ENCODE data around the gene CNGA2. TPM values are rescaled to one million over a fixed set of nuclear protein-coding genes. Genes with fewer than 3 reads are reported as not detected.

Gene CNGA2
- total and polyA plus RNA-seq, 4 donors, result not detected

- WGBS, result 80% methylated on average over 5 of the region's 5 CpGs
- Histone ChIP-seq H3K4me3 (ENCODE audit: low read depth in 1 of 3, low read length in 3 of 3) (no peak overlapping the region), H3K4me1 (ENCODE audit: control insufficient read depth in 4 of 4, insufficient read depth in 4 of 4, low read length in 3 of 4) (no peaks in the 10 kb centered on the region), H3K36me3 (ENCODE audit: control insufficient read depth in 4 of 4, insufficient read depth in 3 of 4, low read depth in 1 of 4, low read length in 3 of 4) (no peaks in the 10 kb centered on the region), H3K27me3 (ENCODE audit: control insufficient read depth in 4 of 4, insufficient read depth in 4 of 4, low read length in 3 of 4) (peaks cover 0 to 3% (median 0%) of the 10 kb centered on the region in 4 donors), H3K27ac (ENCODE audit: low read depth in 1 of 2, low read length in 2 of 2) (no peak overlapping the region), H3K9me3 (ENCODE audit: control insufficient read depth in 4 of 4, low read length in 3 of 4) (peaks cover 0 to 2% (median 0%) of the 10 kb centered on the region in 4 donors), H3K9ac (ENCODE audit: low read depth in 1 of 2, low read length in 2 of 2) (no peak overlapping the region)
- no peak for TF ChIP-seq ZBTB33 (IDR thresholded peaks at IDR 0.05)
- TF ChIP-seq FOXA2 (IDR thresholded peaks at IDR 0.05), result no peak
- no peak for TF ChIP-seq TAF1 (conservative IDR thresholded peaks at IDR 0.05)
- TF ChIP-seq, protein P1, sequence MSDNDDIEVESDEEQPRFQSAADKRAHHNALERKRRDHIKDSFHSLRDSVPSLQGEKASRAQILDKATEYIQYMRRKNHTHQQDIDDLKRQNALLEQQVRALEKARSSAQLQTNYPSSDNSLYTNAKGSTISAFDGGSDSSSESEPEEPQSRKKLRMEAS (IDR thresholded peaks at IDR 0.05), result no peak
- no peak for TF ChIP-seq RXRA (IDR thresholded peaks at IDR 0.05)
- TF ChIP-seq HNF4A (conservative IDR thresholded peaks at IDR 0.05), result no peak
- no peak for TF ChIP-seq EGR1 (IDR thresholded peaks at IDR 0.05; ENCODE audit: low read depth in 2 of 2)
- no peak for TF ChIP-seq ATF3 (IDR thresholded peaks at IDR 0.05)
- no peak for TF ChIP-seq CTCF (IDR thresholded peaks at IDR 0.05; ENCODE audit: low read depth, low read length, missing input control)
- no peak for TF ChIP-seq SP1 (IDR thresholded peaks at IDR 0.05)
- TF ChIP-seq FOXA1 (IDR thresholded peaks at IDR 0.05), result no peak
- TF ChIP-seq GABPA (IDR thresholded peaks at IDR 0.05 in 1 of 2, conservative IDR thresholded peaks at IDR 0.05 in 1 of 2), result no peak
- no peak for TF ChIP-seq NR2F2 (IDR thresholded peaks at IDR 0.05)
- no peak for TF ChIP-seq HNF4G (IDR thresholded peaks at IDR 0.05)
- no peak for TF ChIP-seq JUND (IDR thresholded peaks at IDR 0.05)
- no peak for TF ChIP-seq YY1 (IDR thresholded peaks at IDR 0.05)
- TF ChIP-seq, protein P2, sequence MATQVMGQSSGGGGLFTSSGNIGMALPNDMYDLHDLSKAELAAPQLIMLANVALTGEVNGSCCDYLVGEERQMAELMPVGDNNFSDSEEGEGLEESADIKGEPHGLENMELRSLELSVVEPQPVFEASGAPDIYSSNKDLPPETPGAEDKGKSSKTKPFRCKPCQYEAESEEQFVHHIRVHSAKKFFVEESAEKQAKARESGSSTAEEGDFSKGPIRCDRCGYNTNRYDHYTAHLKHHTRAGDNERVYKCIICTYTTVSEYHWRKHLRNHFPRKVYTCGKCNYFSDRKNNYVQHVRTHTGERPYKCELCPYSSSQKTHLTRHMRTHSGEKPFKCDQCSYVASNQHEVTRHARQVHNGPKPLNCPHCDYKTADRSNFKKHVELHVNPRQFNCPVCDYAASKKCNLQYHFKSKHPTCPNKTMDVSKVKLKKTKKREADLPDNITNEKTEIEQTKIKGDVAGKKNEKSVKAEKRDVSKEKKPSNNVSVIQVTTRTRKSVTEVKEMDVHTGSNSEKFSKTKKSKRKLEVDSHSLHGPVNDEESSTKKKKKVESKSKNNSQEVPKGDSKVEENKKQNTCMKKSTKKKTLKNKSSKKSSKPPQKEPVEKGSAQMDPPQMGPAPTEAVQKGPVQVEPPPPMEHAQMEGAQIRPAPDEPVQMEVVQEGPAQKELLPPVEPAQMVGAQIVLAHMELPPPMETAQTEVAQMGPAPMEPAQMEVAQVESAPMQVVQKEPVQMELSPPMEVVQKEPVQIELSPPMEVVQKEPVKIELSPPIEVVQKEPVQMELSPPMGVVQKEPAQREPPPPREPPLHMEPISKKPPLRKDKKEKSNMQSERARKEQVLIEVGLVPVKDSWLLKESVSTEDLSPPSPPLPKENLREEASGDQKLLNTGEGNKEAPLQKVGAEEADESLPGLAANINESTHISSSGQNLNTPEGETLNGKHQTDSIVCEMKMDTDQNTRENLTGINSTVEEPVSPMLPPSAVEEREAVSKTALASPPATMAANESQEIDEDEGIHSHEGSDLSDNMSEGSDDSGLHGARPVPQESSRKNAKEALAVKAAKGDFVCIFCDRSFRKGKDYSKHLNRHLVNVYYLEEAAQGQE (IDR thresholded peaks at IDR 0.05), result no peak
- TF ChIP-seq RAD21 (IDR thresholded peaks at IDR 0.05), result no peak
- DNase-seq (ENCODE audit: low spot score), result no peak
These were observed 58.0 kb downstream of the CNGA2 start for GRCh38 chrX:151792505-151792904.
